Hepatocyte (in vitro differentiated cells): Measurements from ENCODE around the gene FOXG1.

Experiments used
- CTCF ChIP-seq: fragments of 200-600 bp; sonication (generic); IDR thresholded peaks from 2 replicates; pipeline ENCODE4 v1.5.1; 2016; ENCODE audit warnings: antibody characterized with exemption, mild to moderate bottlenecking; ENCODE audit not compliant: poor library complexity
- EZH2 ChIP-seq: fragments of 200-600 bp; sonication (generic); IDR thresholded peaks from 2 replicates; pipeline ENCODE4 v1.6.1; 2016; ENCODE audit warnings: antibody characterized with exemption, mild to moderate bottlenecking, borderline replicate concordance
- EZH2phosphoT487 ChIP-seq: fragments of 200-600 bp; sonication (generic); IDR thresholded peaks from one replicate; pipeline ENCODE4 v1.6.1; 2018; ENCODE audit warnings: antibody characterized with exemption, mild to moderate bottlenecking, low read depth, moderate library complexity; ENCODE audit not compliant: unreplicated experiment, severe bottlenecking

DNA sequence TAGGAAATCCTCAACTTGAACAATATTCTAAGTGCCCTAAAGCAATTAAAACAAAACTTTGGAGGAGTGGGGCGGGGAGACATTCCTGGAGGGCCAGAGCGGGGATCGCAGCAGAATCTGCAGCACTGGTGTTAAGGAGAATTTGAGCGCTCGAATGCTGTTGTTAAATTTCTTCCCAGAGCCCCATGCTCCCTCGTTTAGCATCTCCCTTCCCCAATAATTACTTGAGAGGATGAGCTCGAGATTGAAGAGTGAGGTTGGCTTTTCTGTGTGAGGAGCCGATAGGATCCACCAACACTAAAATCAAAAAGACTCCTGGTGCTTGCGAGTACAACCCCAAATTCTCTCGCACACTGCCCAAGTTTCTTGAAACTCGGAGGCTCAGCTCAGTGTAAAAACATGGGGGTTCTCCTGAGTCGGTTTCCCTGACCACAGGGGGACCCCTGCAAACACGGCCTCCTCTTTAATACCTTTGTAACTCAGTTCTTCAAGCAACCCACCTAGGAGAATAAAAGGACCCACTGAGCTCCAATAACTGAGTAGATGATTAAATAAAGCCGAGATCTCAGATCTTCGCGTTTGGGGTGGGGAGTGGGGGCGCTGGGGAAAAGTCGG, 10.2 kb upstream of the FOXG1 start:
- TF ChIP-seq CTCF: no peak
- TF ChIP-seq EZH2: no peak
- TF ChIP-seq EZH2phosphoT487: no peak
